H9 (cell line): Measurements from ENCODE around the gene RYR1. TPM values are rescaled to one million over a fixed set of nuclear protein-coding genes. Genes with fewer than 3 reads are reported as not detected.
"Not testable (repeated sequence)": the region's sequence is repeated elsewhere in the genome, so short reads cannot be mapped to it uniquely, and the experiment has no call there.

Experiments
- DNase-seq: peaks from one replicate; pipeline ENCODE4 v3.0.0-alpha.2; 2017
- H2AFZ ChIP-seq: one replicate; pipeline ENCODE4 v1.6.1; 2013; ENCODE audit warnings: mild to moderate bottlenecking, low read length, control low read depth, moderate library complexity
- H2AK5ac ChIP-seq: 2 replicates; pipeline ENCODE4 v1.6.1; 2013; ENCODE audit warnings: low read length, control low read depth, mixed read lengths; ENCODE audit not compliant: insufficient read length
- H2BK120ac ChIP-seq: one replicate; pipeline ENCODE4 v1.6.1; 2013; ENCODE audit warnings: low read depth, mild to moderate bottlenecking, low read length, control low read depth, inconsistent platforms; ENCODE audit not compliant: poor library complexity, severe bottlenecking
- H2BK12ac ChIP-seq: 2 replicates; pipeline ENCODE4 v1.6.1; 2013; ENCODE audit warnings: low read length, control low read depth, mixed read lengths, low read depth; ENCODE audit not compliant: insufficient read length
- H2BK15ac ChIP-seq: 2 replicates; pipeline ENCODE4 v1.6.1; 2013; ENCODE audit warnings: low read depth, low read length, control low read depth
- H2BK20ac ChIP-seq: one replicate; pipeline ENCODE4 v1.6.1; 2013; ENCODE audit warnings: low read depth, mild to moderate bottlenecking, low read length, control low read depth, inconsistent platforms; ENCODE audit not compliant: poor library complexity, severe bottlenecking
- H2BK5ac ChIP-seq: 2 replicates; pipeline ENCODE4 v1.6.1; 2013; ENCODE audit warnings: low read length, control low read depth, mixed read lengths; ENCODE audit not compliant: insufficient read length
- H3K14ac ChIP-seq: 2 replicates; pipeline ENCODE4 v1.6.1; 2013; ENCODE audit warnings: low read length, control low read depth; ENCODE audit not compliant: insufficient read depth
- H3K18ac ChIP-seq: 2 replicates; pipeline ENCODE4 v1.6.1; 2013; ENCODE audit warnings: low read depth, mild to moderate bottlenecking, mixed read lengths, low read length, control low read depth; ENCODE audit not compliant: insufficient read length
- H3K23ac ChIP-seq: 2 replicates; pipeline ENCODE4 v1.6.1; 2013; ENCODE audit warnings: low read length, control low read depth, mixed read lengths, low read depth; ENCODE audit not compliant: insufficient read length
- H3K23me2 ChIP-seq: 2 replicates; pipeline ENCODE4 v1.6.1; 2013; ENCODE audit warnings: low read depth, mild to moderate bottlenecking, mixed read lengths, low read length, control low read depth; ENCODE audit not compliant: insufficient read length, poor library complexity, severe bottlenecking
- H3K27ac ChIP-seq: 2 replicates; pipeline ENCODE4 v1.5.1; 2013; ENCODE audit warnings: low read length, control low read depth, mixed read lengths, low read depth; ENCODE audit not compliant: insufficient read length
- H3K27me3 ChIP-seq: 2 replicates; pipeline ENCODE4 v1.6.1; 2013; ENCODE audit warnings: low read length, control low read depth, inconsistent platforms; ENCODE audit not compliant: insufficient read depth
- H3K4ac ChIP-seq: 2 replicates; pipeline ENCODE4 v1.6.1; 2013; ENCODE audit warnings: low read depth, mild to moderate bottlenecking, control low read depth, inconsistent platforms, low read length, moderate library complexity
- H3K4me1 ChIP-seq: 2 replicates; pipeline ENCODE4 v1.6.1; 2013; ENCODE audit warnings: low read length, control low read depth, inconsistent platforms; ENCODE audit not compliant: insufficient read depth
- H3K4me2 ChIP-seq: 2 replicates; pipeline ENCODE4 v1.6.1; 2013; ENCODE audit warnings: low read length, control low read depth, mixed read lengths; ENCODE audit not compliant: insufficient read length, insufficient read depth
- H3K56ac ChIP-seq: 2 replicates; pipeline ENCODE4 v1.6.1; 2013; ENCODE audit warnings: low read depth, mild to moderate bottlenecking, mixed read lengths, low read length, control low read depth; ENCODE audit not compliant: insufficient read length
- H3K79me1 ChIP-seq: 2 replicates; pipeline ENCODE4 v1.6.1; 2013; ENCODE audit warnings: low read depth, mild to moderate bottlenecking, moderate library complexity, low read length, control low read depth, inconsistent platforms; ENCODE audit not compliant: insufficient read depth, poor library complexity, severe bottlenecking
- H3K79me2 ChIP-seq: 2 replicates; pipeline ENCODE4 v1.6.1; 2013; ENCODE audit warnings: low read length, control low read depth, inconsistent platforms; ENCODE audit not compliant: insufficient read depth
- H3K9ac ChIP-seq: 2 replicates; pipeline ENCODE4 v1.6.1; 2013; ENCODE audit warnings: low read length, control low read depth, mixed read lengths; ENCODE audit not compliant: insufficient read length; ENCODE audit errors: extremely low read depth
- H3K9me3 ChIP-seq: one replicate; pipeline ENCODE4 v1.6.1; 2013; ENCODE audit warnings: low read depth, low read length, inconsistent platforms; ENCODE audit not compliant: control insufficient read depth
- H3T11ph ChIP-seq: one replicate; pipeline ENCODE4 v1.6.1; 2013; ENCODE audit warnings: mild to moderate bottlenecking, low read length, control low read depth, inconsistent platforms
- H4K20me1 ChIP-seq: one replicate; pipeline ENCODE4 v1.6.1; 2013; ENCODE audit not compliant: control insufficient read depth, insufficient read length, insufficient read depth
- H4K5ac ChIP-seq: 2 replicates; pipeline ENCODE4 v1.6.1; 2013; ENCODE audit warnings: low read depth, mild to moderate bottlenecking, mixed read lengths, low read length, control low read depth; ENCODE audit not compliant: insufficient read length
- H4K8ac ChIP-seq: replicated peaks from 2 replicates; pipeline ENCODE4 v1.6.1; 2013; ENCODE audit warnings: low read length, control low read depth, mixed read lengths, low read depth; ENCODE audit not compliant: insufficient read length
- H4K91ac ChIP-seq: 2 replicates; pipeline ENCODE4 v1.6.1; 2013; ENCODE audit warnings: low read depth, mild to moderate bottlenecking, moderate library complexity, mixed read lengths, low read length, control low read depth; ENCODE audit not compliant: insufficient read length
- H3K27ac Mint-ChIP-seq, 3 experiments: 2 replicates in 2 of 3; 3 replicates in 1 of 3; pipeline ENCODE4 v1.8.0; 2020 to 2021; ENCODE audit warnings: mixed read lengths in 3 of 3, mild to moderate bottlenecking in 1 of 3, moderate library complexity in 1 of 3
- H3K27me3 Mint-ChIP-seq: 2 replicates; pipeline ENCODE4 v1.8.0; 2021; ENCODE audit warnings: low read depth, mild to moderate bottlenecking, moderate library complexity, mixed read lengths
- H3K36me3 Mint-ChIP-seq, 3 experiments: 2 replicates in 2 of 3; 3 replicates in 1 of 3; pipeline ENCODE4 v1.8.0; 2020 to 2021; ENCODE audit warnings: low read depth in 3 of 3, mixed read lengths in 3 of 3; ENCODE audit not compliant: insufficient read depth in 1 of 3
- H3K4me1 Mint-ChIP-seq, 2 experiments: 2 replicates each; pipeline ENCODE4 v1.8.0; 2020; ENCODE audit warnings: mixed read lengths in 2 of 2
- H3K4me3 Mint-ChIP-seq, 2 experiments: 2 replicates in 1 of 2; 3 replicates in 1 of 2; pipeline ENCODE4 v1.8.0; 2020 to 2021; ENCODE audit warnings: mild to moderate bottlenecking in 2 of 2, mixed read lengths in 2 of 2, moderate library complexity in 1 of 2
- H3K9me3 Mint-ChIP-seq, 2 experiments: 2 replicates in 1 of 2; 3 replicates in 1 of 2; pipeline ENCODE4 v1.8.0; 2020; ENCODE audit warnings: mild to moderate bottlenecking in 2 of 2, mixed read lengths in 2 of 2, moderate library complexity in 1 of 2
- WGBS: extraction: QIAGEN DNeasy Blood & Tissue Kit; methylation state at CpG from one replicate; pipeline ENCODE4 v1.1.7; 2013; ENCODE audit warnings: missing lambda C conversion rate, low lambda C conversion rate, mixed read lengths; ENCODE audit not compliant: insufficient read length; ENCODE audit errors: extremely low coverage; 5-methylcytosine and 5-hydroxymethylcytosine counted together
- total RNA-seq: library from RNA; stranded (reverse); gene quantifications from 2 replicates; pipeline ENCODE4 v1.2.1, GENCODE V29; 2021
- TF ChIP-seq, protein P1 (sequence below): fragments of 200-600 bp; sonication (generic); conservative IDR thresholded peaks from 3 replicates; pipeline ENCODE4 v1.8.0; 2021; ENCODE audit warnings: antibody characterized with exemption, mild to moderate bottlenecking

RYR1 gene
- total RNA-seq, 1 experiment from 2014 or later, result 8.9 TPM

DNA sequence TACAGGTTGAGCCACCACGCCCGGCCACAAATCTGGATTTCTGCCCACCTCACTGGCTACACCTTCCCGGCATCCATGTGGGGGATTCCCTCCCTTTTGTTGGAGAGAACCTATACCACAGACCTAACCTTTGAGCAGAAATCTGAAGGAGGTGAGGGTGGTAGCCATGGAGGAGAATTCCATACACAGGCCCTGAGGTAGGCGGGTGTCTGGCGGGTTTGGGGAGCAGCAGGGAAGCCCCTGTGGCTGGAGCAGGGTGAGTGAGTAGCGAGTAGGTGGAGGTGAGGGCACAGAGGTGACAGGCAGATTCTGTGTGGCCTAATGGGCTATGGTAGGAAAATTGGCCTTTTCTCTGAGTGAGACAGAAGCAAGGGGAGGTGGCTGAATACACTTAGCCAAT, 196.1 kb downstream of the RYR1 start:
- Mint-ChIP-seq H3K4me3 (no peak overlapping the region), H3K4me1 (peaks cover 5 to 13% of the 10 kb centered on the region in 2 experiments), H3K36me3 (peaks cover 50 to 82% (median 81%) of the 10 kb centered on the region in 3 experiments; a peak in 6 of 7 replicates), H3K9me3 (no peaks in the 10 kb centered on the region), H3K27me3 (no peaks in the 10 kb centered on the region), H3K27ac (peak overlapping the region in 1 of 3 experiments; percentile 70; a peak in 2 of 7 replicates)
- Histone ChIP-seq H3K9ac (no peak overlapping the region), H3K56ac (no peak overlapping the region), H3K79me1 (no peaks in the 10 kb centered on the region), H4K8ac (no peak overlapping the region), H4K91ac (no peak overlapping the region), H3K4me1 (no peaks in the 10 kb centered on the region), H3K4me2 (no peak overlapping the region), H3K79me2 (no peaks in the 10 kb centered on the region), H3T11ph (no peak overlapping the region), H3K18ac (no peak overlapping the region), H3K9me3 (no peaks in the 10 kb centered on the region), H3K4ac (no peak overlapping the region), H3K27ac (no peak overlapping the region), H4K5ac (no peak overlapping the region), H3K23me2 (no peaks in the 10 kb centered on the region), H2BK5ac (no peak overlapping the region), H2BK20ac (no peak overlapping the region), H2BK120ac (no peak overlapping the region), H2BK15ac (no peak overlapping the region), H2BK12ac (no peak overlapping the region), H3K14ac (no peak overlapping the region), H3K27me3 (no peaks in the 10 kb centered on the region), H2AFZ (no peak overlapping the region), H2AK5ac (no peak overlapping the region), H3K23ac (no peak overlapping the region), H4K20me1 (no peaks in the 10 kb centered on the region)
- TF ChIP-seq, protein P1, sequence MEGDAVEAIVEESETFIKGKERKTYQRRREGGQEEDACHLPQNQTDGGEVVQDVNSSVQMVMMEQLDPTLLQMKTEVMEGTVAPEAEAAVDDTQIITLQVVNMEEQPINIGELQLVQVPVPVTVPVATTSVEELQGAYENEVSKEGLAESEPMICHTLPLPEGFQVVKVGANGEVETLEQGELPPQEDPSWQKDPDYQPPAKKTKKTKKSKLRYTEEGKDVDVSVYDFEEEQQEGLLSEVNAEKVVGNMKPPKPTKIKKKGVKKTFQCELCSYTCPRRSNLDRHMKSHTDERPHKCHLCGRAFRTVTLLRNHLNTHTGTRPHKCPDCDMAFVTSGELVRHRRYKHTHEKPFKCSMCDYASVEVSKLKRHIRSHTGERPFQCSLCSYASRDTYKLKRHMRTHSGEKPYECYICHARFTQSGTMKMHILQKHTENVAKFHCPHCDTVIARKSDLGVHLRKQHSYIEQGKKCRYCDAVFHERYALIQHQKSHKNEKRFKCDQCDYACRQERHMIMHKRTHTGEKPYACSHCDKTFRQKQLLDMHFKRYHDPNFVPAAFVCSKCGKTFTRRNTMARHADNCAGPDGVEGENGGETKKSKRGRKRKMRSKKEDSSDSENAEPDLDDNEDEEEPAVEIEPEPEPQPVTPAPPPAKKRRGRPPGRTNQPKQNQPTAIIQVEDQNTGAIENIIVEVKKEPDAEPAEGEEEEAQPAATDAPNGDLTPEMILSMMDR, result no peak
- WGBS, result no CpG with 5 or more reads among the region's 6 CpGs
- DNase-seq, result no peak

DNA sequence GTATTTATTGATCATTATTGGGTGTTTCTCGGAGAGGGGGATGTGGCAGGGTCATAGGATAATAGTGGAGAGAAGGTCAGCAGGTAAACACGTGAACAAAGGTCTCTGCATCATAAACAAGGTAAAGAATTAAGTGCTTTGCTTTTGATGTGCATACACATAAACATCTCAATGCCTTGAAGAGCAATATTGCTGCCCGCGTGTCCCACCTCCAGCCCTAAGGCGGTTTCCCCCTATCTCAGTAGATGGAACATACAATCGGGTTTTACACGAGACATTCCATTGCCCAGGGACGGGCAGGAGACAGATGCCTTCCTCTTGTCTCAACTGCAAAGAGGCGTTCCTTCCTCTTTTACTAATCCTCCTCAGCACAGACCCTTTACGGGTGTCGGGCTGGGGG, 197.8 kb downstream of the RYR1 start:
- H3K4ac ChIP-seq, H3K27me3 ChIP-seq, H3K27ac ChIP-seq, H3K23ac ChIP-seq, H2BK120ac ChIP-seq, H2AK5ac ChIP-seq, H3K18ac ChIP-seq, H3K14ac ChIP-seq, H3T11ph ChIP-seq, H3K4me2 ChIP-seq, H3K9me3 Mint-ChIP-seq, H3K4me1 ChIP-seq, H2BK20ac ChIP-seq, H4K8ac ChIP-seq, H3K79me1 ChIP-seq, H3K9ac ChIP-seq, H2BK12ac ChIP-seq, H2BK5ac ChIP-seq, DNase-seq, H4K5ac ChIP-seq, H3K79me2 ChIP-seq, H3K9me3 ChIP-seq, H4K20me1 ChIP-seq, H2BK15ac ChIP-seq, H2AFZ ChIP-seq, H4K91ac ChIP-seq, H3K27me3 Mint-ChIP-seq, H3K56ac ChIP-seq, H3K23me2 ChIP-seq: not testable (repeated sequence)
- Mint-ChIP-seq H3K4me3 (peak overlapping the region in 1 of 2 experiments; percentile 10; a peak in 2 of 5 replicates), H3K27ac (peak overlapping the region in 2 of 3 experiments; percentile 90 to 95; a peak in 5 of 7 replicates), H3K36me3 (peaks cover 40 to 86% (median 84%) of the 10 kb centered on the region in 3 experiments; a peak in 6 of 7 replicates), H3K4me1 (peaks cover 11 to 18% of the 10 kb centered on the region in 2 experiments)
- WGBS, result no CpG with 5 or more reads among the region's 11 CpGs
